ENCODE data around the gene UGT3A2. TPM values are rescaled to one million over a fixed set of nuclear protein-coding genes. Genes with fewer than 3 reads are reported as not detected.

UGT3A2 gene
- polyA plus RNA-seq, 3 donors from 2014 or later = 0.10 to 1.0 TPM; not detected in 1

GRCh38 chr5:36066001-36066539 is 612 bp downstream of the UGT3A2 start:
- Mint-ChIP-seq H3K27me3 (ENCODE audit: low read depth in 3 of 3) (peaks cover 2 to 7% (median 2%) of the 10 kb centered on the region in 3 donors), H3K27ac (no peak overlapping the region), H3K4me3 (no peak overlapping the region), H3K4me1 (peaks cover 6 to 12% of the 10 kb centered on the region in 2 donors), H3K9me3 (no peaks in the 10 kb centered on the region), H3K36me3 (no peaks in the 10 kb centered on the region)
- DNase-seq = no peak

- H3K4me1 Mint-ChIP-seq = peaks cover 0 to 5% of the 10 kb centered on the region in 2 donors
- no peak overlapping the region for H3K27ac Mint-ChIP-seq
- no peak overlapping the region for H3K4me3 Mint-ChIP-seq
- H3K9me3 Mint-ChIP-seq = no peaks in the 10 kb centered on the region
- peaks cover 0 to 5% (median 1%) of the 10 kb centered on the region in 3 donors for H3K27me3 Mint-ChIP-seq (ENCODE audit: low read depth in 3 of 3)
- no peaks in the 10 kb centered on the region for H3K36me3 Mint-ChIP-seq
- no peak for DNase-seq
These were observed 6.2 kb downstream of the UGT3A2 start for GRCh38 chr5:36060420-36060887.

- H3K27ac Mint-ChIP-seq = no peak overlapping the region
- H3K27me3 Mint-ChIP-seq (ENCODE audit: low read depth in 3 of 3) = peaks cover 0 to 6% (median 0%) of the 10 kb centered on the region in 3 donors
- H3K4me1 Mint-ChIP-seq = peaks cover 0 to 5% of the 10 kb centered on the region in 2 donors
- no peaks in the 10 kb centered on the region for H3K9me3 Mint-ChIP-seq
- no peak for DNase-seq
- no peaks in the 10 kb centered on the region for H3K36me3 Mint-ChIP-seq
- no peak overlapping the region for H3K4me3 Mint-ChIP-seq
These were observed 6.9 kb downstream of the UGT3A2 start for GRCh38 chr5:36059571-36060419.

- Mint-ChIP-seq H3K36me3 (no peaks in the 10 kb centered on the region), H3K27me3 (ENCODE audit: low read depth in 3 of 3) (peaks cover 0 to 6% (median 0%) of the 10 kb centered on the region in 3 donors), H3K4me3 (no peak overlapping the region), H3K27ac (no peak overlapping the region), H3K9me3 (no peaks in the 10 kb centered on the region), H3K4me1 (peaks cover 0 to 5% of the 10 kb centered on the region in 2 donors)
- DNase-seq = no peak
These were observed 7.9 kb downstream of the UGT3A2 start for GRCh38 chr5:36058776-36059175.

DNA sequence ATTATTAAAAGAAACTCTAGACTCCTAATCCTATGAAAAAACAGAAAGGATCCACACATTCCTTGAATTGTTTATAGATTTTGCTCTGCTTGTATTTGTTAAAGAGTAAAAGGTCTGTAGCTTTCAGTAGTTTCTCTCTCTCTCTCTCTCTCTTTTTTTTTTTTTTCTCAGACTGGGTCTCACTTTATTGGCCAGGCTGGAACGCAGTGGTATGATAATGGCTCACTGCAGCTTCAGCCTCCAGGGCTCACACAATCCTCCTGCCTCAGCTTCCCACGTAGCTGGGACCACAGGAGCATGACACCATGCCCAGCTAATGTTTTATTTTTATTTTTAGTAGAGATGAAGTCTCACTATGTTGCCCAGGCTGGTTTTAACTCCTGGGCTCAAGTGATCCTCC is 9.3 kb downstream of the UGT3A2 start:
- Mint-ChIP-seq H3K36me3 (no peaks in the 10 kb centered on the region), H3K9me3 (peaks cover 0 to 2% (median 0%) of the 10 kb centered on the region in 6 donors), H3K4me3 (no peak overlapping the region), H3K4me1 (peaks cover 0 to 5% of the 10 kb centered on the region in 2 donors), H3K27me3 (ENCODE audit: low read depth in 3 of 3) (peaks cover 0 to 6% (median 0%) of the 10 kb centered on the region in 3 donors), H3K27ac (no peak overlapping the region)
- DNase-seq = no peak

DNA sequence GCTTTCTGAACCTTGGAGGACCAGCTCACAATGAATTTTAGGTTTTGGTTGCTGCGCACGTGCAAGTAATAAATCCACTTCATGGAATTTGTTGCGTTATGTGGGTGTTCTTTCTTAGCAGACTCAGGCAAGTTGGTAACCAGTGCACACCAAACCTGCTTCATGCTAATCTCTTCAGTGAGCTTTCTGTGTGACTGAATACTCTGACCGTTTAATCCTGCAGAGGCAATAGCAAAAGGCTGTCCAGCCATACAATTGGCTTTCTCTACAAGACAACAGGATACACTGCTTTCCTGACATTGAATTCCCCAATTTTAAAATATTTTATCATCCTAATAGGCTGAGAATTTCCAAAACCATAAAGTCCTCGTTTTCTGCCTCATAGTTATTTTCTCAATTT is 10.3 kb downstream of the UGT3A2 start:
- H3K4me1 Mint-ChIP-seq = peaks cover 0 to 5% of the 10 kb centered on the region in 2 donors
- H3K4me3 Mint-ChIP-seq = no peak overlapping the region
- H3K27me3 Mint-ChIP-seq (ENCODE audit: low read depth in 3 of 3) = peaks cover 0 to 7% (median 0%) of the 10 kb centered on the region in 3 donors
- no peak for DNase-seq
- no peaks in the 10 kb centered on the region for H3K36me3 Mint-ChIP-seq
- no peak overlapping the region for H3K27ac Mint-ChIP-seq
- H3K9me3 Mint-ChIP-seq = peaks cover 0 to 3% (median 0%) of the 10 kb centered on the region in 6 donors

- Mint-ChIP-seq H3K4me3 (no peak overlapping the region), H3K9me3 (peaks cover 0 to 3% (median 0%) of the 10 kb centered on the region in 6 donors), H3K4me1 (peaks cover 0 to 5% of the 10 kb centered on the region in 2 donors), H3K27me3 (ENCODE audit: low read depth in 3 of 3) (peaks cover 0 to 7% (median 0%) of the 10 kb centered on the region in 3 donors), H3K27ac (no peak overlapping the region), H3K36me3 (no peaks in the 10 kb centered on the region)
- DNase-seq = no peak
These were observed 10.7 kb downstream of the UGT3A2 start for GRCh38 chr5:36055984-36056383.

DNA sequence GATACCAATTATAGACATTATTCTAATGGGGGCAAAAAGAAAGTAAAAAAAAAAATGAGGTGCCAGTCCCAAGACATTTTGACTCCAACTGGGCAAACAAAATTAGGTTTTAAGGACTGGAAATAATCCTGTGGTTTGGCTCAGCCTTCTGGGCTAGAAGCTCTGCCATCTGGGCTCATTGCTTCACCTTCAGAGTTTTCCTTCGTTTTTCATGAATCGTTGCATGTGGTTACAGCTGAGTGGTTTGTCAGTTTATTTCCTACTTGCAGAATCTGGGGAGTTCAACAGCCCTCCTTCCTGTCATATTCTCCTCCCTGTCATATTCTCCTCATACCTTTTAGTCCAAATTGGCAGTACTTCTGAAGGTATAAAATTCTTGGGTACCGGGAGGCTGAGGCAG is 12.0 kb downstream of the UGT3A2 start:
- Mint-ChIP-seq H3K4me3 (no peak overlapping the region), H3K36me3 (no peaks in the 10 kb centered on the region), H3K27ac (no peak overlapping the region), H3K4me1 (peaks cover 0 to 1% of the 10 kb centered on the region in 2 donors), H3K27me3 (ENCODE audit: low read depth in 3 of 3) (peaks cover 0 to 7% (median 0%) of the 10 kb centered on the region in 3 donors), H3K9me3 (peaks cover 0 to 3% (median 0%) of the 10 kb centered on the region in 6 donors)
- DNase-seq = no peak

- peaks cover 0 to 6% (median 0%) of the 10 kb centered on the region in 3 donors for H3K27me3 Mint-ChIP-seq (ENCODE audit: low read depth in 3 of 3)
- H3K4me3 Mint-ChIP-seq = no peak overlapping the region
- no peak overlapping the region for H3K27ac Mint-ChIP-seq
- no peaks in the 10 kb centered on the region for H3K36me3 Mint-ChIP-seq
- H3K9me3 Mint-ChIP-seq = peaks cover 0 to 3% (median 0%) of the 10 kb centered on the region in 6 donors
- no peak for DNase-seq
- no peaks in the 10 kb centered on the region for H3K4me1 Mint-ChIP-seq
These were observed 14.1 kb downstream of the UGT3A2 start for GRCh38 chr5:36052538-36052937.

- H3K27me3 Mint-ChIP-seq (ENCODE audit: low read depth in 3 of 3) = peaks cover 0 to 2% (median 0%) of the 10 kb centered on the region in 3 donors
- H3K9me3 Mint-ChIP-seq = peaks cover 0 to 3% (median 0%) of the 10 kb centered on the region in 6 donors
- H3K36me3 Mint-ChIP-seq = no peaks in the 10 kb centered on the region
- no peak overlapping the region for H3K27ac Mint-ChIP-seq
- H3K4me3 Mint-ChIP-seq = no peak overlapping the region
- DNase-seq = no peak
- no peaks in the 10 kb centered on the region for H3K4me1 Mint-ChIP-seq
These were observed 16.7 kb downstream of the UGT3A2 start for GRCh38 chr5:36049949-36050348.

DNA sequence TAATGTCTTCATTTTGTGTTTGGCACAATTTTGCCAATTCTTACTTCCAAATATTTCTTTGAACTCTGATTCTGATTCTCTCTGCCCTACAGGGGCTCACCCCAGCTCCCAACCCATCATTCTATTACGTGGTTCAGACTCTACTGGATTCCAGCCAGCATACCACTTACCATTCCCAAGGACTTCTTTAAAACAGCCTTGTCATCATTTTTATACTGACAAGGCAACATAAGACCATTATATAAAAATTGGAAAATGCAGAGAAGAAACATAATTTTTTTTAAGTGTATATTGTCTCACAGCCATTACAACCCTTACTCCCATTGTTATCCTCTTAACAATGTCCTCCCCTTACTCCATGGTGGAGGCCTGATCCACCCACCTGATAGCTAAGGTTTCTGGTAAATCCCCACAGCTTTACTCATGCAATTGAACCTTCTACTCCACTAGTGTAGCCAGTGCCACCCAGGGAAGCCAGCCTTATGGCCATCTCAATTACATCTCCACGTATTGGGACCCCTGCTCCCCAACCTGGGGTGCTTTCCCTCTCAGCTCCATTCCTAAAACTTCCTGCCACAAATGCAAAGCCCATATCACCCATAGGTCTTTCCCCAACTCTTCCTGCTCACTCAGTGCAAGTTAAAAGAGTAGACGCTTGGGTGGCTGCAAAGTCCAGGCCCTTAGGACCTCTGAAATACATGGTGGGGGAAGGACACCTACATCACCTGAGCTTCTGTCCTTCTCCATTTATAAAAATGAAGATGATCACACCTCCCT is 19.1 kb downstream of the UGT3A2 start:
- H3K4me3 Mint-ChIP-seq = no peak overlapping the region
- DNase-seq = no peak
- H3K9me3 Mint-ChIP-seq = peaks cover 0 to 3% (median 0%) of the 10 kb centered on the region in 6 donors
- H3K36me3 Mint-ChIP-seq = no peaks in the 10 kb centered on the region
- no peak overlapping the region for H3K27ac Mint-ChIP-seq
- peaks cover 0 to 2% (median 0%) of the 10 kb centered on the region in 3 donors for H3K27me3 Mint-ChIP-seq (ENCODE audit: low read depth in 3 of 3)
- no peaks in the 10 kb centered on the region for H3K4me1 Mint-ChIP-seq

DNA sequence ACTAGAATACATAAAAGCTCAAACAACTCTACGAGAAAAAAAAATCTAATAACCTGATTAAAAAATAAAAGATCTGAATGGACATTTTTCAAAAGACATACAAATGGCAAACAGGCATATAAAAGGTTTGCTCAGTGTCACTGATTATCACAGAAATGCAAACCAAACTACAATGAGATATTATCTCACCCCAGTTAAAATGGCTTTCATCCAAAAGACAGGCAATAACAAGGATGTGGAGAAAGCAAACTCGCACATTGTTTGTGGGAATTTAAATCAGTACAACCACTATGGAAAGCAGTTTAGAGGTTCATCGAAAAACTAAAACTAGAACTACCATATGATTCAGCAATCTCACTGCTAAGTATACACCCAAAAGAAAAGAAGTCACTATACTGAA is 20.8 kb downstream of the UGT3A2 start:
- no peaks in the 10 kb centered on the region for H3K4me1 Mint-ChIP-seq
- no peak for DNase-seq
- no peaks in the 10 kb centered on the region for H3K9me3 Mint-ChIP-seq
- no peak overlapping the region for H3K27ac Mint-ChIP-seq
- H3K4me3 Mint-ChIP-seq = no peak overlapping the region
- no peaks in the 10 kb centered on the region for H3K36me3 Mint-ChIP-seq
- peaks cover 0 to 2% (median 0%) of the 10 kb centered on the region in 3 donors for H3K27me3 Mint-ChIP-seq (ENCODE audit: low read depth in 3 of 3)

- no peaks in the 10 kb centered on the region for H3K4me1 Mint-ChIP-seq
- peaks cover 1 to 4% (median 2%) of the 10 kb centered on the region in 3 donors for H3K27me3 Mint-ChIP-seq (ENCODE audit: low read depth in 3 of 3)
- no peaks in the 10 kb centered on the region for H3K36me3 Mint-ChIP-seq
- no peak for DNase-seq
- H3K27ac Mint-ChIP-seq = no peak overlapping the region
- H3K9me3 Mint-ChIP-seq = peaks cover 0 to 5% (median 0%) of the 10 kb centered on the region in 6 donors
- no peak overlapping the region for H3K4me3 Mint-ChIP-seq
These were observed 25.2 kb downstream of the UGT3A2 start for GRCh38 chr5:36041537-36041845.

Data from immature natural killer cell (primary cell).